ENCODE data around the gene FAM13A. TPM values are rescaled to one million over a fixed set of nuclear protein-coding genes. Genes with fewer than 3 reads are reported as not detected.

Gene FAM13A
- total RNA-seq, 2 experiments from 2014 or later, result 9.6 to 10.2 TPM

DNA sequence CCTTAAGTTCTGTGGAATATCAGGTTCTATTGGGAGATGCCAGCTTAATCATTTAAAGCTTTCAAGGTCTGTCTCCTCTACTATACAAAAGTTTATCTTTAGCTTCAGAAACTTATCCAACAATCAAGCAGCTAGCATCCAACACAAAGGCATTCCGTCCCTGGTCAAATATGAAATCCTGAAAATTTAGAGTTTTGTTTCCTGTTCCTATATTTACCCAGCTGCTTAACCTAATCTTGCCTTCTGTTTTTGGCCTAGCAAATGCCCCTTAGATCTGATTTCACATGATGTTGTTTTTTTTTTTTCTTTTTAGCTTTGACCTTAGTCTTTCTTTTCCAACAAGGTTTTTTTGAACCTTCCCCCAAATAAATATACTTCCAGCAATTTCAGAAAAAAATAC, 33.8 kb downstream of the FAM13A start:
- DNase-seq (no peak), ATAC-seq (ENCODE audit: poor library complexity) (no peak)
- Histone ChIP-seq H3K9me3 (ENCODE audit: control insufficient read depth in 1 of 2, insufficient read depth in 1 of 2, low read length in 2 of 2) (no peaks in the 10 kb centered on the region), H3K36me3 (ENCODE audit: insufficient read depth, low read length) (no peaks in the 10 kb centered on the region), H3K4me1 (ENCODE audit: insufficient read depth, low read length) (no peaks in the 10 kb centered on the region), H3K27me3 (ENCODE audit: control insufficient read depth in 1 of 2, insufficient read depth in 2 of 2, low read length in 2 of 2) (no peaks in the 10 kb centered on the region), H3K4me3 (ENCODE audit: low read length) (no peak overlapping the region), H3K27ac (ENCODE audit: low read depth in 1 of 2, low read length in 2 of 2) (no peak overlapping the region)
- no peak overlapping the region for H3K27ac Mint-ChIP-seq
- TF ChIP-seq, protein P1, sequence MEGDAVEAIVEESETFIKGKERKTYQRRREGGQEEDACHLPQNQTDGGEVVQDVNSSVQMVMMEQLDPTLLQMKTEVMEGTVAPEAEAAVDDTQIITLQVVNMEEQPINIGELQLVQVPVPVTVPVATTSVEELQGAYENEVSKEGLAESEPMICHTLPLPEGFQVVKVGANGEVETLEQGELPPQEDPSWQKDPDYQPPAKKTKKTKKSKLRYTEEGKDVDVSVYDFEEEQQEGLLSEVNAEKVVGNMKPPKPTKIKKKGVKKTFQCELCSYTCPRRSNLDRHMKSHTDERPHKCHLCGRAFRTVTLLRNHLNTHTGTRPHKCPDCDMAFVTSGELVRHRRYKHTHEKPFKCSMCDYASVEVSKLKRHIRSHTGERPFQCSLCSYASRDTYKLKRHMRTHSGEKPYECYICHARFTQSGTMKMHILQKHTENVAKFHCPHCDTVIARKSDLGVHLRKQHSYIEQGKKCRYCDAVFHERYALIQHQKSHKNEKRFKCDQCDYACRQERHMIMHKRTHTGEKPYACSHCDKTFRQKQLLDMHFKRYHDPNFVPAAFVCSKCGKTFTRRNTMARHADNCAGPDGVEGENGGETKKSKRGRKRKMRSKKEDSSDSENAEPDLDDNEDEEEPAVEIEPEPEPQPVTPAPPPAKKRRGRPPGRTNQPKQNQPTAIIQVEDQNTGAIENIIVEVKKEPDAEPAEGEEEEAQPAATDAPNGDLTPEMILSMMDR (IDR thresholded peaks at IDR 0.05), result no peak
- ChIA-PET POLR2A (interaction anchor here (1.8 kb wide), 1 partner anchor 204 kb away, joined by 14 read pairs; no protein-coding TSS in a partner anchor), CTCF (interaction anchor here (0.7 to 6.6 kb wide), 5 partner anchors 19 to 364 kb away, joined by 3 to 111 read pairs (median 4); no protein-coding TSS in a partner anchor)
- H3K4me1 Mint-ChIP-seq (ENCODE audit: low read depth), result no peaks in the 10 kb centered on the region
- intact Hi-C loops (cut with DNase I, micrococcal nuclease), result loop anchor here (5.0 kb wide), 5 partner anchors 89 to 806 kb away; partner anchors contain the start of gene TIGD2 (in 1 of the 2)
- no peaks in the 10 kb centered on the region for H3K9me3 Mint-ChIP-seq
- H3K36me3 Mint-ChIP-seq (ENCODE audit: low read depth), result no peaks in the 10 kb centered on the region
- H3K27me3 Mint-ChIP-seq, result no peaks in the 10 kb centered on the region
- no peak overlapping the region for H3K4me3 Mint-ChIP-seq

DNA sequence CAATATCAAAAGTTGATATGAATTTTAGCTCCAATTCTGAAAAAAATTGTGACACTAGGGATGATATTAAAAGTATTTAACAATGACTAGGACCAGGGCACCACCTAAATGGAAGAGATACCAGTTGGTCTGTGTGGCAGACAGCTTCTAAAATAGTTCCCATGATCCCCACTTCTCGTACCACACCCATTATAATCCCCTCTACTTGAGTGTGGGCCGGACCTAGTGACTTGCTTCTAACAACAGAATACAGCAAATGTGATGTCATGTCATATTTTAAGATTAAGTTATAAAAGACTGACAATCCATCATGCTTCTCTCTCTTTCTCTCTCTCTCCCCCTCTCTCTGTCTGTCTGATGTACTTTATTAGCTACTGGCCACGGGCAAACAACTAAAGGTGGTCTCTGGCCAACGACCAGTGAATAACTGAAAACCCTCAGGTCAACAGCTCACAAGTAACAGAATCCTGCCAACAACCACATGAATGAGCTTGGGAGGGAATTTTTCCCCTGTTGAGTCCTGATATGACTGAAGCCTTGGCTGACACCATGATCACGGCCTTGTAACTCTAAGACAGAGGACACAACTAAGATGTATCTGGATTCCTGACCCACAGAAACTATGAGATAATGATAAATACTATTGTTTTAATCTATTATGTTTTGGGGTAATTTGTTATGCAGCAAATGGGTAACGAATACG, 34.4 kb downstream of the FAM13A start:
- no peaks in the 10 kb centered on the region for H3K9me3 ChIP-seq (ENCODE audit: control insufficient read depth in 1 of 2, insufficient read depth in 1 of 2, low read length in 2 of 2)
- intact Hi-C loops (cut with DNase I, micrococcal nuclease), result loop anchor here (5.0 kb wide), 5 partner anchors 90 to 805 kb away; partner anchors contain the start of gene TIGD2 (in 1 of the 2)
- H3K4me1 ChIP-seq (ENCODE audit: insufficient read depth, low read length), result no peaks in the 10 kb centered on the region
- CTCF ChIA-PET, result interaction anchor here (1.2 to 6.6 kb wide), 3 partner anchors 20 to 204 kb away, joined by 4 to 111 read pairs (median 7); no protein-coding TSS in a partner anchor
- H3K4me3 Mint-ChIP-seq, result no peak overlapping the region
- H3K4me3 ChIP-seq (ENCODE audit: low read length), result no peak overlapping the region
- no peak overlapping the region for H3K27ac ChIP-seq (ENCODE audit: low read depth in 1 of 2, low read length in 2 of 2)
- H3K4me1 Mint-ChIP-seq (ENCODE audit: low read depth), result no peaks in the 10 kb centered on the region
- H3K27ac Mint-ChIP-seq, result no peak overlapping the region
- TF ChIP-seq, protein P1 (IDR thresholded peaks at IDR 0.05), result no peak
- H3K36me3 ChIP-seq (ENCODE audit: insufficient read depth, low read length), result no peaks in the 10 kb centered on the region
- no peak for ATAC-seq (ENCODE audit: poor library complexity)
- H3K36me3 Mint-ChIP-seq (ENCODE audit: low read depth), result no peaks in the 10 kb centered on the region
- no peak for DNase-seq
- no peaks in the 10 kb centered on the region for H3K9me3 Mint-ChIP-seq
- no peaks in the 10 kb centered on the region for H3K27me3 ChIP-seq (ENCODE audit: control insufficient read depth in 1 of 2, insufficient read depth in 2 of 2, low read length in 2 of 2)
- POLR2A ChIA-PET, result interaction anchor here (1.1 kb wide), 1 partner anchor 204 kb away, joined by 4 read pairs; no protein-coding TSS in a partner anchor
- H3K27me3 Mint-ChIP-seq, result no peaks in the 10 kb centered on the region

DNA sequence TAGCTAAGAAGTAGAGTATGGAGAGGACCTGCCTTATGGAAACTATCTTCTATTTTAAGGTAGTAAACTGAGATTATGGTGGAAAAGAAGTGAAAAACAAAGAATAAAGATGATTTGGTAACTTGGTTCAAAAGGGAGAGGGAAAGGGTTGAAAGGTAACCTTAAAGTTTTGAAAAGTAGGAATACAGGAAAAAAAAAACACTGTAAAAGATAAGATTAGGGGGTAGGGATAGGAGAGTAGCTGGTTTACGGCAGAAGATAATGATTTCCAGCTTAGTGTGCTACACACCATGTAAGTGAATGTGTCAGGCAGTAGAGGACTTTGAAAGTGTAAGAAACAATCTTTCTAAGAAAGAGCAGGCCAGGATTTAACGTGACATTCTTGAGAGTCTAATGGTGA, 35.3 kb downstream of the FAM13A start:
- POLR2A ChIA-PET, result interaction anchor here (1.1 kb wide), 1 partner anchor 203 kb away, joined by 4 read pairs; no protein-coding TSS in a partner anchor
- TF ChIP-seq, protein P1 (IDR thresholded peaks at IDR 0.05), result no peak
- H3K36me3 Mint-ChIP-seq (ENCODE audit: low read depth), result no peaks in the 10 kb centered on the region

More for the DNA sequence above, 35.3 kb downstream of the FAM13A start:
- no peak overlapping the region for H3K4me3 Mint-ChIP-seq
- H3K4me1 ChIP-seq (ENCODE audit: insufficient read depth, low read length), result no peaks in the 10 kb centered on the region
- H3K27me3 Mint-ChIP-seq, result no peaks in the 10 kb centered on the region
- H3K27ac ChIP-seq (ENCODE audit: low read depth in 1 of 2, low read length in 2 of 2), result no peak overlapping the region
- DNase-seq (no peak), ATAC-seq (ENCODE audit: poor library complexity) (no peak)
- no peak overlapping the region for H3K4me3 ChIP-seq (ENCODE audit: low read length)
- H3K27ac Mint-ChIP-seq, result peak overlapping the region; percentile 1
- no peaks in the 10 kb centered on the region for H3K9me3 ChIP-seq (ENCODE audit: control insufficient read depth in 1 of 2, insufficient read depth in 1 of 2, low read length in 2 of 2)
- intact Hi-C loops (cut with DNase I, micrococcal nuclease), result loop anchor here (5.0 kb wide), 5 partner anchors 91 to 804 kb away; partner anchors contain the start of gene TIGD2 (in 1 of the 2)
- H3K9me3 Mint-ChIP-seq, result no peaks in the 10 kb centered on the region
- no peaks in the 10 kb centered on the region for H3K27me3 ChIP-seq (ENCODE audit: control insufficient read depth in 1 of 2, insufficient read depth in 2 of 2, low read length in 2 of 2)
- CTCF ChIA-PET, result interaction anchor here (6.6 kb wide), 1 partner anchor 203 kb away, joined by 111 read pairs; no protein-coding TSS in a partner anchor
- H3K4me1 Mint-ChIP-seq (ENCODE audit: low read depth), result no peaks in the 10 kb centered on the region
- no peaks in the 10 kb centered on the region for H3K36me3 ChIP-seq (ENCODE audit: insufficient read depth, low read length)
